GM12872 (cell line): ENCODE results near the gene HRCT1.

Experiments used
- TF ChIP-seq, protein P1 (sequence below): IDR thresholded peaks from 3 replicates; pipeline ENCODE4 v1.5.1; 2011; ENCODE audit warnings: low read depth, mild to moderate bottlenecking, low read length, moderate library complexity; ENCODE audit not compliant: insufficient read depth

Gene HRCT1

DNA sequence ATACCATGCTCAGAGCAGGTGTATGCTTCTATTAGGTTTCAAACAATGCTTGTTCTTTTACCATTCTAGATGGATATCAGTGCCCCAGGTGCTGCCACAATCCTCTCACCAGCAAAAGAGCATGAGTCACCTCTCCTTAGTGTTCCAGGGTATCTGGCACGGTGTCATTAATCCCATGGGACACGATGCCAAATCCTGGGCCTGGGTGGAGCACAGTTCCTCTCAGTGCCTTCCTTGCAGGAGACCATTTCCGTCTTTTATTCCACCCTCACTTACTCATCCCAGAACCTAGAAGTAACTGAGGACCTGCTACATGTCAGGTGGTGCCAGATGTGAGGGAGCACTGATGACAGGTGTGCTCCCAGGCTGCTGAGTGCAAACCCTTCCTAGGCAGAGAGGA is 34.5 kb upstream of the HRCT1 start:
- TF ChIP-seq, protein P1, sequence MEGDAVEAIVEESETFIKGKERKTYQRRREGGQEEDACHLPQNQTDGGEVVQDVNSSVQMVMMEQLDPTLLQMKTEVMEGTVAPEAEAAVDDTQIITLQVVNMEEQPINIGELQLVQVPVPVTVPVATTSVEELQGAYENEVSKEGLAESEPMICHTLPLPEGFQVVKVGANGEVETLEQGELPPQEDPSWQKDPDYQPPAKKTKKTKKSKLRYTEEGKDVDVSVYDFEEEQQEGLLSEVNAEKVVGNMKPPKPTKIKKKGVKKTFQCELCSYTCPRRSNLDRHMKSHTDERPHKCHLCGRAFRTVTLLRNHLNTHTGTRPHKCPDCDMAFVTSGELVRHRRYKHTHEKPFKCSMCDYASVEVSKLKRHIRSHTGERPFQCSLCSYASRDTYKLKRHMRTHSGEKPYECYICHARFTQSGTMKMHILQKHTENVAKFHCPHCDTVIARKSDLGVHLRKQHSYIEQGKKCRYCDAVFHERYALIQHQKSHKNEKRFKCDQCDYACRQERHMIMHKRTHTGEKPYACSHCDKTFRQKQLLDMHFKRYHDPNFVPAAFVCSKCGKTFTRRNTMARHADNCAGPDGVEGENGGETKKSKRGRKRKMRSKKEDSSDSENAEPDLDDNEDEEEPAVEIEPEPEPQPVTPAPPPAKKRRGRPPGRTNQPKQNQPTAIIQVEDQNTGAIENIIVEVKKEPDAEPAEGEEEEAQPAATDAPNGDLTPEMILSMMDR = no peak

DNA sequence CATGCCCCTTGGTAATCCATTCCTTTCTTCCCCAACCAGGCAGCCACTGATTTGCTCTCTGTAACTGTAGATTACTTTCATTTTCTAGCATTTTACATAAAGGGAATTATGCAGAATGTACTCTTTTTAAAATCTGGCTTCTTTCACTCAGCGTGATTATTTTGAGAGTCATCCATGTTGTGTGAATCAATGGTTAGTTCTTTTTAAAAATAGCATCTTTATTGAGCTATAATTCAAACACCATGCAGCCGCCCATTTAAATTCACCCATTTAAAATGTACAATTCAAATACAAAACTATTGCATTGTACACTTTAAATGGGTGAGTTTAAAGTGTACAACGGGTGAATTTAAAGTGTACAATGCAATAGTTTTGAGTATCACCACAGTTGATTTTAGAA is 33.5 kb upstream of the HRCT1 start:
- TF ChIP-seq, protein P1 = no peak

DNA sequence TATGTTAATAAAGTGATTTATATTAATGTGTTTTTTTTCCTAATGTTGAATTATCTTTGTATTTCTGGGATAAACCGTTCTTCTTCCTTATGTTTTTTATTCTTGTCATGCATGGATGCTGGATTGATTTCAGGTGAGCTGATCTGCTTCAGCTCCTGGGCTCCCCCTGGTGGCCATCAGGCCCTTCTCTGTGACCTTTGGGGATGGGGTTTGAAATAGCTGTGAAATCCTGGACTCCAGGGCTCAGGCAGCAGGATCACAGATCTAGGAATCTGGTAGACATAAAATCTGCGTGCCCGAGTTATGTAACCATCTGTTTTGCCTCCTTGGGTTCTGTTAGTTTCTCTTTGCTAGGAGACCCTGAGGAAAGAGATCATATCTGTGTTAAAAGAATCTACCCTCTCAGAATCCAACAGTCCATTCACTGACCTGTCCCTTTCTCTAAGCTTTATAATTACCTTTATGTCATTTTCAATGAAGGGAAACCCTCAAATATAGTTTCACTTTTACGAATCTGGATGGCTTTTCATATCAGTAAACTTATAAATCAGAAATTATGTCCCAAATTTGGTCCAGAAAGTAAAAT is 23.6 kb upstream of the HRCT1 start:
- TF ChIP-seq, protein P1 = peak; percentile 88

DNA sequence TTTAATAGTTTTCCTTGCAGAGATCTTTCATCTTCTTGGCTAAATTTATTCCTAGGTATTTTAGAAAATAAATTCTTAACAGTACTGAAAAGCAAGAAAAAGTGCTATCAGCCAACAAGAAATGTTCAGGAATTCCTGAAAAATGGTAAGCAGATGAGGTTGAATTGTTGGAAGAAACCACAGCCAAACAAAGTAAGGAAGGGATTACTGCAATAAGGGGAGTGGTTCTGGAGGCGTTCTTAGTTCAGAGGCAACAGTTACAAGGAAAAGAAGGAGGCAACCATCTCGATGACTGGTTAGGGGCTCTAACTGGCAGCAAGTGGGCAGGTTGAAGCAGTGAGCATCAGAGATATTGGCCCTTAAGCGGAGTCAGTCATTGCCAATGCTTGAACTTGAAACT is 23.0 kb upstream of the HRCT1 start:
- TF ChIP-seq, protein P1 = no peak

DNA sequence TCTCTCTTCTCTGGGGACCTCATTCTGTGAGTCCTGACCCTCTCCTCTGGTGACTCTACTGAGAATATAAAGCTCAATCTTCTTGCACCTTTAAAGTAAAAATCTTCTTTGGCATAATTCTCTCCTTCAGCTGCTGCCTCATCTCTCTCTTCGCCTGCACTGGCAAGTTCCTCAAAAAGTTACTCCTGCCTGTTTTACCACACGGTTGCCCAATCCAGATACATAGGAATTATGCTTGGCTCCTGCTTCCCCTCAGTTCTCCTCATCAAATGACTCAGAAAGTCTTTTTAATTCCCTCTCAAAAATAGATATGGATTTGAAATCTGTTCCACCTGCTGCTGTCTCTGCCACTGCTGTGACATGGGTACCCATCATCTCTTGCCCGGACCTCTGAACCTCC is 14.4 kb upstream of the HRCT1 start:
- TF ChIP-seq, protein P1 = no peak

DNA sequence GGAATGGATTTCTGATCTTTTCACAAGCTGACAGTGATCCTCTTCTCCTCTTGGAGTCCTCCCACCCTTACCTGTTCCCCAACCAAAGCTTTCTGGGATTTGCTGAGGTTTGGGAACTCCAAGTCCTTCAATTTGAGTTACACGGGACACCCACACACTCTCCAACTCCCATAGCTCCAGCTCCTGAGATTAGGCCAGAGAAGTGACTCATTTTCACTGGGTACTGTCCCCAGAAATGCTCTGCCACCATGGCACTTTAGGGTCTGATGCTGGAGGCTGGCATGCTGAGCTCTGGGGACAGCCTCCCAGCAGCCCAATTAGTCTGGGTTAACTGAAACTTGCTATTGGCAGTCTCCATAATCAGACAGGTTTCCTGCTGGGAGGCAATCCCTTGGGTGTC is 14.0 kb upstream of the HRCT1 start:
- TF ChIP-seq, protein P1 = no peak

DNA sequence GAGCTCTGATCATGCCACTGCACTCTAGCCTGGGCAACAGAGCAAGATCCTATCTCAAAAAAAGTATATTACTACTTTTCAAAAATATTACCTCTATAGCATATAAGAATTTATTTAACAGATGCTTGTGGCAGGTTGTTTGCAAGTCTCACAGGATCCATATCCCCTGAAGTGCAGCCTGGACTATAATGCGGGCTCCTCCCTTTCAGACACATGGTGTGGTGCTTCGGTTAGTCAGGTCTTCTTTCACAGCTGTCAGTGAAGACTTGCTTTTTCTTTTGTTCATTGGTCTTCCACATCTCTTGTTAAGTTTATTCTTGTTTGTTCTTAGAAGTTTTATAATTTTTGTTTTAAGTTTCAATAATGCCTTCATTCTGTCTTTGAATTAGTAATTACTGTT is 9.4 kb upstream of the HRCT1 start:
- TF ChIP-seq, protein P1 = no peak

DNA sequence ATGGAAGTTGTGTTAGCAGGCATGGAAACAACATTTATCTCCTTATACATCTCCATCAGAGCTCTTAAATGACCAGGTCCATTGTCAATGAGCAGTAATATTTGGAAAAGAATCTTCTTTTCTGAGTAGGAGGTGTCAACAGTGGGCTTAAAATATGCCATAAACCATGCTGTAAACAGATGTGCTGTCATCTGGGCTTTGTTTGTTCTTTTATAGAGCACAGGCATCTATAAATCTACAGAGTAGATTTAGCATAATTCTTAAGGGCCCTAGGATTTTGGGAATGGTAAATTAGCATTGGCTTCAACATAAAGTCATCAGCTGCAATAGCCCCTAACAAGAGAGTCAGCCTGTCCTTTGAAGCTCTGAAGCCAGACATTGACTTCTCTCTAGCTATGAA is 7.7 kb upstream of the HRCT1 start:
- TF ChIP-seq, protein P1 = no peak
